HPDE6-E6E7 (cell line): ENCODE results near the gene SLC38A4.
"Not testable (repeated sequence)": the region's sequence is repeated elsewhere in the genome, so short reads cannot be mapped to it uniquely, and the experiment has no call there.

Source experiments
- DNase-seq: peaks from one replicate; pipeline ENCODE4 v3.0.0; 2011; ENCODE audit warnings: missing footprints; ENCODE audit errors: extremely low spot score

Gene SLC38A4, protein sequence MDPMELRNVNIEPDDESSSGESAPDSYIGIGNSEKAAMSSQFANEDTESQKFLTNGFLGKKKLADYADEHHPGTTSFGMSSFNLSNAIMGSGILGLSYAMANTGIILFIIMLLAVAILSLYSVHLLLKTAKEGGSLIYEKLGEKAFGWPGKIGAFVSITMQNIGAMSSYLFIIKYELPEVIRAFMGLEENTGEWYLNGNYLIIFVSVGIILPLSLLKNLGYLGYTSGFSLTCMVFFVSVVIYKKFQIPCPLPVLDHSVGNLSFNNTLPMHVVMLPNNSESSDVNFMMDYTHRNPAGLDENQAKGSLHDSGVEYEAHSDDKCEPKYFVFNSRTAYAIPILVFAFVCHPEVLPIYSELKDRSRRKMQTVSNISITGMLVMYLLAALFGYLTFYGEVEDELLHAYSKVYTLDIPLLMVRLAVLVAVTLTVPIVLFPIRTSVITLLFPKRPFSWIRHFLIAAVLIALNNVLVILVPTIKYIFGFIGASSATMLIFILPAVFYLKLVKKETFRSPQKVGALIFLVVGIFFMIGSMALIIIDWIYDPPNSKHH

DNA sequence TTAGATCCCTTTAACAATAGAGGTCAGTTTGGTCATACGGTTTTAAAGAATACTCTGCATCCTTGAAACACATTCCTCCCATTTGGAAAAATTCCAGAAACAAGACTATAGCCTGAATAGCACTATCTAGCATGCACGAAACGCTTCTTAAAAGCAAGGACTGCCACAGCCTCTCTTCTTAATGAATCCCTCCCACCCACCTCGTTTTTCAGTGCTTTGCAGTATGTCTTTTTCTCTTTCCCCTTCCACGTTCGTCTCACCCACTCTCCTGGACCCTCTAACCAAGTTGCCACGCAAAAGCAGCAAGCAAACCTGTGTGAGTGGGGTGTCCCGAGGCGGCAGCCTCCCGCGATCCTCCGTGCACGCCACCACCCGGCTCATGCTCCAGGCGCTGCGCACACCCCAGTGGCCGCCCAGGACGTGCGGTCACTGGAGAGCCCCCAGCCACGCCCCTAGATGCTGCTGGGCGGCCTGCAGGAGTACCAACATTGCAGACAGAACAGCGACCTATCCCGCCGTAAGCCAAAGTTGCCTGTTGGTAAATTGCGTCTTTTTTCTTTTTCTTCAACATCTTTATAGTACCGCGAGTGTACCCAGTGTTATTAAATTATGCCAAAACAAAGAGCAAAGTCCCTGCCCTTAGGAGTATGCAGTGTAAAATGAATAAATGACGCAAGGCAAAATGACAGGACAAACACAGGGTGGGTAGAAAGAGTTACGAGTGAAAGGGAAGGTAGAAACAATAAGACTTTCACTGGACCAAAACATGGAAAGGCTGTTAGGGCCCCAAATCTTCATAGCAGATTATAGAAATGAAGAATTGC, at the start of gene SLC38A4:
TSS of gene SLC38A4 (minus strand) at position 407 of the 824 bp plus-strand sequence. CDS start 32,926 bp downstream, outside the sequence.
- no peak for DNase-seq

DNA sequence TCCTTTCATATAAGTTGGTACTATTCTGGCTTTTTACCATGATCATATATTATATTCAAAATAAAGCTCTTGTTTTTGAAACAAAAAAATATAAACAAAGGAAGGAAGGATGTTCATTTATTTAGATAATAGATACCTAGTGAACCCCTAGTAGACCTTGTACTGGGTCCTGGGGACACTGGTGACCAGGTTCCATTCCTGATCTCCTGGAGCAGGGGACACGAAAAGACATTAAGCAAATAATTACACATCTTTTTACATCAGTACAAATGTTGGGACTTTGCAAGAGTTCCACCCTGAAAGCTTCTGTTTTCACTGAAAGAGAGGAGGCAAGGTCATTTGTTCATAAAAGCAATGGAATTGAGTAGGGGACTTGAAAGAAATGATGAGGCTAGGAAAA, 49.3 kb upstream of the SLC38A4 start:
- no peak for DNase-seq

DNA sequence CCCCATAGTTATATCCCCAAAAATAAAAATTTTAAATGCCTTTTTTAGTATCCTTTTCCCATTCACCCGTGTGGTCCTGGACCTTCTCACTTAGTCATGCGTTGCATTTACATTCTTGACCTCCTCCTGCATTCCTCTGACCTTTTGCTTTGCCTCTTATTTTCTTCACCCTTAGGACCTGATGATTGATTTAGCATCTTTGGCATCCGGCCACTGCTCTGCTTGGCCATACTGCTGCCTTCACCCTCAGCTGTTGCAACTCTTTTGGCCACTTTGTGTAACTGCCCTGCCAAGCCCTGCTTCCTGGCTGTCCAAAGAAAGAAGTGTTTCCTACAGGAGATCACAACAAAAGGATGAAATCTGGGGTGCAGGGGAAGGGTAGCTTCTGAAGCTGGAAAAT, 48.8 kb upstream of the SLC38A4 start:
- no peak for DNase-seq

DNA sequence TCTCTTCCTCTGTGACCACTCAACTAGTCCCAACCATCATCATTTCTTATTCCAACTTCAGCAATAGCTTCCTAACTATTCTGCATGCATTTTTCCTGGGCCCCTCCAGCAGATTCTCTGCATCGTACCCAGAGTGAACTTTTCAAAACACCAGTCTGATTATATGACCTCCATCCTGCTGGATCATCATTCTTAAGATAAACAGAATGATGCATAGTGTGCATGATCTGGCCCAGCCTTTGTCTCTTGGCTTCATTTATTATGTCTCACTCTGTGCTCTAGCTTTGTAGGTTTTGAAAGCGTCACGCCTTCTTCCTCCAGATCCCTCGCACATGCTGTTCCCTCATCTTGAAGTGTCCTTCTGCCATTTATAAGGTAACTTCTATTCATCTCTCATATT, 46.3 kb upstream of the SLC38A4 start:
- no peak for DNase-seq

DNA sequence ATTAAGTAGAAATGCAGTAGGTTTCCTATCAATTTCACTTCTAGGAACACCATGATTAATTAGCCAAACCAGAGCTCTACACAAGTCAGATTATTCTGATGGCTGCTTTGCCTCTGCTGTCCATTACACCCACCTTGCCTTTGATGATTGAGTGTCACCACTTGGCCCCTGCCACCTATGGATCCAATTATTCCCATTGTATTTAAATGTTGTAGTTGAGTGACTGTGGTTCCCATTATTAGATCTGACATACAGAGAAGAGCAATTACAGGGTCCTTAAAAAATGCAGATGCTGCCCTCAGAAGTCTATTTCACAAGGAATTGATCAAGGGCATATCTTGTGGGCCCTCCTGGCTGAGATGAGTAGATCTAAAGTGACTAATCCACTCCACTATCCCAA, 39.5 kb upstream of the SLC38A4 start:
- DNase-seq: no peak

DNA sequence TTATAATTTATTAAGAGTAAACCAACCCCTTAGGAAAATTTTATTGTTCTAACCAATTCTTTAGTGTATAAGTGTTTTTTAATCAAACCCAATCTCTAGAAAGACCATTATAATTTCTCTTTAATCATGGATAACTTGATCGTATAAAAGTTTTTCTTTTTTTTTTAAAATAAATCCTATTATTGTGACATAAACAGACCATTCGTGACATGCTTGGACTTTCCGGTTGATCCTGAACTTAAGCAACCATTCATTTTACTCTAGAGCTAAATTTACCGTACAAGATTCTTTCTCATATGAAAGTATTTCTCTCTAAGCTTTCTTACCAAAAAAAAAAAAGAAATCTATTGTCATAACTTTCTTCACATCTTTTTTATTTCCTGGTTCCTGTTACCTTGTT, 32.6 kb upstream of the SLC38A4 start:
- no peak for DNase-seq

DNA sequence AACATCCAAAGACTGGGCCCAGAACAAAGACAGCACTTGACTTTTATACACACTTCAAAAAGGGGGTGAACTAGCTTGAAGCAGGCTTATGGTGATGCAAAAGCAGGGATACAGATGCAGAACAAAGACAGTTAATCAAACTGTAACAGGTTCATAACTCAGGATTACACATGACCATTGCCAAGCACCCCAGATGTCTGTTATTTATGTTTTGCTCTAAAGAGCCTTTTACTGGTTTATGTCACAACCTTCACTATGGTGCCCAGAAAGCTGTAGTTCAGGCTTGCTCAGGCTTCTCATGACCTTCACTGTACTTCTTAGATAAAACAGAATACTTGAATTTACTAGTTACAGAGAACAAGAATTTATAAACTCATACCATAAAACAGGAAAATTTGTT, 31.7 kb upstream of the SLC38A4 start:
- no peak for DNase-seq

DNA sequence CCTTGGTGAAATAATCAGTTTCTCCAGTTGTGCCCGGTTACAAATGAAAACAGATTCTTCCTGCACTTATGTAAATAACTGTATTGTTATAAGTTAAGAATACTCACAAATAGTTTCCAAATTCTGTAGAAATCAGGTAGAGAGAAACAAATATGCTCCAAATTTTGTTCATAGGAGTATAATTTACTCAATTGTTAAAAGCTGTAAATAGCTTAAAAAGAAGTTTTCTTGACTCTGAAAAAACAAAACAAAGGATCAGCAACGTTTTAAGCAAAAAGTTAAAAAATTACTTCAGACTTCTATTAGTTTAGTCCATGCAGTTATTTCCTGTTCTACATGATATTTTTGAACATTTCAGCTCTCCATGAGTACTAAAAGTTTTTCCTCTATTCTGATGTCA, 30.0 kb upstream of the SLC38A4 start:
- no peak for DNase-seq

DNA sequence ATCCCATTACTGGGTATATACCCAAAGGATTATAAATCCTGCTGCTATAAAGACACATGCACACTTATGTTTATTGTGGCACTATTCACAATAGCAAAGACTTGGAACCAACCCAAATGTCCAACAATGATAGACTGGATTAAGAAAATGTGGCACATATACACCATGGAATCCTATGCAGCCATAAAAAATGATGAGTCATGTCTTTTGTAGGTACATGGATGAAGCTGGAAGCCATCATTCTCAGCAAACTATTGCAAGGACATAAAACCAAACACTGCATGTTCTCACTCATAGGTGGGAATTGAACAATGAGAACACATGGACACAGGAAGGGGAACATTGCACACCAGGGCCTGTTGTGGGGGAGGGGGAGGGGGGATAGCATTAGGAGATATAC, 28.4 kb upstream of the SLC38A4 start:
- DNase-seq: not testable (repeated sequence)

DNA sequence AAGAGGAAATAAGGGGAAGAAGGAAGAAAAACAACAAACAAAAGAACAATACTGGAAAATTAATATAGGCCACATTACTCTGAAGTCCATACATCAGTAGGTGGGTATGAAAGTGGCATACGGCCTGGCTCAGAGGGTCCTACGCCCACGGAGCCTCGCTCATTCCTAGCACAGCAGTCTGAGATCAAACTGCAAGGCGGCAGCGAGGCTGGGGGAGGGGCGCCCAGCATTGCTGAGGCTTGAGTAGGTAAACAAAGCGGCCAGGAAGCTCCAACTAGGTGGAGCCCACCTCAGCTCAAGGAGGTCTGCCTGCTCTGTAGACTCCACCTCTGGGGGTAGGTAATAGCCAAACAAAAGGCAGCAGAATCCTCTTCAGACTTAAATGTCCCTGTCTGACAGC, 23.0 kb upstream of the SLC38A4 start:
- not testable (repeated sequence) for DNase-seq

DNA sequence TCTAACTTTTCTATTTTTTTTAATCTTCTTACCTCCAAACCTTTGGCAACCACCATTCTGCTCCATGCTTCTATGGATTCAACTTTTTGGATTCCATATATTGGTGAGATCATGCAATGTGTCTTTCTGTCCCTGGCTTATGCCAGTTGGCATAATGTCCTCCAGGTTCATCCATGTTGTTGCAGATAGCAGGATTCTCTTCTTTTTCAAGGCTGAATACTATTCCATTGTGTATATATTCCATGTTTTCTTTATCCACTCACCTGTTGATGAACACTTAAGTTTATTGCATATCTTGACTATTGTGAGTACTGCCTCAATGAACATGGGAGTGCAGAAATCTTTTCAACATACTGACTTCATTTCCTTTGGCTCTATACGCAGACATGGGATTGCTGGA, 21.2 kb upstream of the SLC38A4 start:
- no peak for DNase-seq

DNA sequence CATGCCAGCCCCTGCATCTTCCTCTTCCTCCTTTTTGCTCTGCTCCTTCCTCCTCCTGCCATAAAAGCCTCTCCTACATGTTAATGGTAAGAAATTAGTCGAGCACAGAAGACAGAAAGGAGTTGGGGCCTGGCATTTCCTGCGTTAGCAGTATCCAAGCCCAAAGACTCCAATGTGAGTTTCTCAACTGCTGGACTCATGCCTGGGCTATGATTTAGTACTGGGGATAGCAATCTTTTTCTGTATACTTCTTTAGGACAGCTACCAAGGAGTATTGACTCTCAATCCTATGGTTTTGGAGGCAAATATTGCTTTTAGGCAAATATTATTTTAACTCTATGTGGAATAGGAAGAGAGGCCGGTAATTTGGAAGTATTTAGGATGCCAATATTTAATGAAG, 18.0 kb upstream of the SLC38A4 start:
- no peak for DNase-seq

DNA sequence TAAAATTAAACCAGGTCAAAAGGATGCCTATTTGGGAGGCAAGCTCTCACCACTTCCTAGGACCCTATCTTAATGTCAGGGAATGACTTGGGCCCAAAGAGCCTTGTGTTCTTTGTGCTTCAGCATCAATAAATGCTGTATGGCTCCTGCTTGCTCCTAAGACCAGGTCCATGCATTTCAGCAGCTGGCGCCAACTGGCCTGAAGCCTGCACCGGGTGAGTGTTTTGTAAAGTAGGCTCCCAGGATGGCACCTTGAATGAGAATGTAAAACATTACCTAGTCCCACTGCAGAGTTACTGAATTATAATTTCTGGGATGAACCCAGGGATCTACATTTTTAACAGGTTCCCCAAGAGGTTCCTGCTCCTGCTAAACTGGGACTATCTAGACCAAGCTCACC, 16.1 kb upstream of the SLC38A4 start:
- no peak for DNase-seq

DNA sequence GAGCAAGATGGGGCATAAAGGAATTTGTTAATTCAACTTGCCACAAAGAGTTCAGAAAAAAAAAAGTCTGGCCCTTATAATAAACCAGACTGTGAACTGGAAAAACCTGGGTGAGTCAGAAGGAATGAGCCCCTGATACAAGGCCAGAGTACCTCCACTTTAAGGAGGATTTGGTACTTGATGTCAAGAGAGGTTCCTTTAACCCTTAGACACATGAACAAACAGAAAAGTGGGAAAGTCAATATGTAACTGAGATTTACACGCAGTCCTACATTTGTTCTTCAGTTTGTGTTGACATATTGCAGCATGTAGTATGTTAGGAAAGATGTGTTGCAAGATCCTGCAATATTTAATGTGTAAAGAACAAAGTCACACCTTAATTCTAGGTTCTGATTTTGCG, 14.2 kb upstream of the SLC38A4 start:
- no peak for DNase-seq

DNA sequence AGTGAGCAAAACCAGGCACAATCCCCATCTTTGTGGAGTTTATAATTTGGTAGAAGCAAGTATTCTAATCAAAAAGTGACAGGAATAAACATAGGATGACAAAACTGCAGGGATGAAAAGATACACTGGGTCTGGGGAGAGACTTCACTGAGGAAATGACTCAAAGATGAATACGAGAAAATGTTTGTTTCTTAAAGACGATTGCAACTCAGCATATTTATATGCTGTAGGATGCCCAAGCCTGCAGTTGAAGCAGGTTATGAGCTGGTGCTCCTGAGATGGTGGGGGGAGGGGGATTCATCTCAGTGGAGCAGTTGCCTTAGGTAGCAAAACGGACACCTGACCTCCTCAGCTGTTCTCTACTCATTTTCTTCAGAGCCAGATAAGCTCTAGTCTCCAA, 13.4 kb upstream of the SLC38A4 start:
- DNase-seq: no peak

DNA sequence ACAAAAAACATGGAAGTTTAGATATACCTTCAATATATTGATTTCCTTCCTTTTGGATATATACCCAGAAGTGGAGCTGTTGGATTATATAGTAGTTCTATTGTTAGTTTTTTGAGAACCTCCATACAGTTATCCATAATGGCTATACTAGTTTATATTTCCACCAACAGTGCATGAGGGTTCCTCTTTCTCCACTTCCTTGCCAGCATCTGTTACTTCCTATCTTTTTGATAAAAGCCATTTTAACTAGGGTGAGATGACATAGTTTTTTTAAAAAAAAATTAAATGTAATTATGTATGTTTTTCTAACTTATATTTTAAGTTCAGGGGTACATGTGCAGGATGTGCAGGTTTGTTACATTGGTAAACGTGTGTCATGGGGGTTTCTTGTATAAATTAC, 10.0 kb upstream of the SLC38A4 start:
- DNase-seq: no peak

DNA sequence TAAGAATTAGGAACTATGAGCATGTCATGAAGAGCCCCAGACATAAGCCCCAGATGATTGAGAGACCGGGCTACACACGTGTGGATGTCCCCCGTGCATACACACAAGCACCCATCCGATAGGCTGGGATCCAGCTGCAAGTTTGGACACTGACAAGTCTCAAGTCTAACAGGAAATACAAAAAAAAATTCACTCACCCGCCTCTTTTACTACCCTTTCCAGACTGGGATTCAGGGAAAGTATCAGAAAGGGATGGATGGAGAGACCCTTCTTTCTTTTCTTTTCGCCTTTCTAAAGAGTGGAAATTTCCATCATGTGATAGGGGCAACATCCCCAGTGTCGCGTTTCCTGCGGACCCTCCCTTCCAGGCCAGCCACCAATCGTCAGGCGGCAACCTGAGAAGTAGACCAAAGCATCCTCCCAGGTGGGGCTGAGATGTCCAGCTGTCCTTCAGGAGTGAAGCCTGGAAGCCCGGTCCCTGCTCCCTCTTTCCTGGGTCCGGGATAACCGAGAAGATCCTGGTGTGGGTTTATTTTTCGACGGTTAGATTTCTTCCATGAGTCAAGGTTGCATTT, 6.4 kb upstream of the SLC38A4 start:
- no peak for DNase-seq

DNA sequence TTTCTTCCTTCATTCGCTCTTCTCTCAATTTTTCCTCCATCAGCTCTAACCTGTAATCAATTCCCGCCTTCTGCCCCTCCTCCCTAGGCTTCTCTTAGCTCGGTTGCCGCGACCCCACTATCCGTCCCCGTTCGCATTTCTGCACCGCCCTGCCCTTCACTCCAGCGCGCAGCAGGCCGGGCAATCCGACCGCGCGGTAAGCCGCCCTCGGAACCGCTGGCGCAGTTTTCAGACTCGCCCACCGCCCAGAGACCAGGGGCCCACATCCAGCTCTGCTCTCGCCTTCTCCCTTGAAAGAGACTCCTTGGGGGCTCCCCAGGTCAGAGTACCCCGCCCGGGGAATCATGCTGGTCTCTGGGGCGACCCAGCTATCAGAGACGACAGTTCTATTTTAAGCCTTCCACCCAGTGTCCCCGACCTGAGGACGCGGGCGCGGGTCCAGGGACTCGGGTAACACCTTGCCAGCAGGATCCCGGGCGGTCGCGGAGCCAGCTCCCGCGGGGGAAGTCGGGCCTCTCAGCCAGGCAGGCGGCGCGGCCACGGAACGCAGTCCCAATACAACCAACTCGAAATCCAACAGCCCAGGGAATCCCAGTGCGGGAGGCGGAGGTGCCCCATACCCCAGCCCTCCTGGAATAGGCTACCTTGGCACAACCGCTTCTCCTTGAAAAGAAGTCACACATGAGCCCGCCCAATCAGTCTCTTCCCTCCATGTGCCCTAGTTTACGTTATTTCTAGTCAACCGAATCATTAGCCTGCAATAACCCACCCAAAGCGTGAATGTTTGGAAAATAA, 5.7 kb upstream of the SLC38A4 start:
- DNase-seq: no peak

DNA sequence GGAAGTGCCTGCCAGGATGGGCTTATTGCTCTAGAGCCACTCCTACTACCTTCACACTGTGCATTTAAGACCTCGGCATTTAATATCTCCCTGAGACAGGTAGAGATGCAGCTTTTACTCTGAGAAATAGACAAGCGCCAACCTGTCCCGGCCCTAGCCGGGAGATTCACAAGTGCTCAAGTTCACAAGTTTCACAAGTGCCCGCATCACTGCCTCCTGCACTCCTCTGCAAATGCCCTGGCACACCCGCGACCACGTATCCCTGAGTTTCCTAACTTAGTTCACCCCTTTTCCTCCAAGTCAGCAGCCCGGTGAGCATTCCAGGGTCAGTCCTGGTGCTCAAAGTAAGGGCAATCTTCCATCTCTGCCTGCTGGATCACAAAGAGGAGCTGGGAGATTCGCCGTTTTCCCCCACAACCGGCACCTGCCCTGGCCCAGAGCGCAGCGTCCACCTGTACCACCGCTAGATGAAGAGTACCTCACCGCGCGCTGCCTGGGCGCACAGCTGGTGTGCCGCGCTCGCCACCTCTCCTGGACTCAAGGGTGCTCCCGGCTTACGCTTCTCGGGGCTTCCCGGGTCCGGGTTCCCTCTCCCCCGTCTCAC, 5.0 kb upstream of the SLC38A4 start:
- peak; percentile 27 for DNase-seq

DNA sequence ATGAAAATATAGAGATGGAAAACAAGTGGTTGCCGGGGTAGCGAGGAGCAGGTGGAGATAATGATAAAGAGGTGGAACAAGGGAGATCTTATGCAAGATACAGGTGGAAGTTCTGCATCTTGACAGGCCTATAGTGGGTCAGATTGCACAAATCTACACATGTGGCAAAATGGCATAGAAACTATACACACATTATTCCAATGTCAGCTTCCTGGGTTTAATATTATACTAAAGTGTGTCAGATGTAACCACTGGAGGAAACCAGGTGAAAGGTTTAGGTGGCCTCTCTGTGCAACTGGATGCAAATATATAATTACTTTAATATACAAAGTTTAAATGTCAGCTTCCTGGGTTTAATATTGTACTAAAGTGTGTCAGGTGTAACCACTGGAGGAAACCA, 1.1 kb downstream of the SLC38A4 start:
- DNase-seq: no peak

DNA sequence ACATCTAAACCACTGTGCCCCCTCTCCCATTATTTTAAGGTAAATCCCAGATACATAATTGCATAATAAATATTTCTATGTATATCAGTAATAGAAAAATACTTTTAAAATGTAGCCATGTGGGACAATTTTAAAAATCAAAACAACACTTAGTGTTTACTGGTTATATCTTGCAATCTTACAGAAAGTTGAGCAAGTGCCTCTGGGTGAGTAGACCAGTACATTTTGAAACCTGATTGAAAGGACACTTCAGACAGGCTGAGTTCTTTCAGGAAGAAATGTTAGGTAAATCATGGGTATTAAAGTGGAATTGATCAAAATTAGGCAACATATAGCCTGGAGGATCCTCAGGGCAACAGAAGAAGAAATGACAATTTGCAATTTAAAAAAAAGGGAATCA, 7.2 kb downstream of the SLC38A4 start:
- DNase-seq: no peak
